GM12801 (cell line): Measurements from ENCODE around the gene GFOD2.

Source experiments
- TF ChIP-seq, protein P1 (sequence below): IDR thresholded peaks from one replicate; pipeline ENCODE4 v1.5.1; 2011; ENCODE audit warnings: control low read depth; ENCODE audit not compliant: insufficient read length; ENCODE audit errors: extremely low read depth

GFOD2 gene

DNA sequence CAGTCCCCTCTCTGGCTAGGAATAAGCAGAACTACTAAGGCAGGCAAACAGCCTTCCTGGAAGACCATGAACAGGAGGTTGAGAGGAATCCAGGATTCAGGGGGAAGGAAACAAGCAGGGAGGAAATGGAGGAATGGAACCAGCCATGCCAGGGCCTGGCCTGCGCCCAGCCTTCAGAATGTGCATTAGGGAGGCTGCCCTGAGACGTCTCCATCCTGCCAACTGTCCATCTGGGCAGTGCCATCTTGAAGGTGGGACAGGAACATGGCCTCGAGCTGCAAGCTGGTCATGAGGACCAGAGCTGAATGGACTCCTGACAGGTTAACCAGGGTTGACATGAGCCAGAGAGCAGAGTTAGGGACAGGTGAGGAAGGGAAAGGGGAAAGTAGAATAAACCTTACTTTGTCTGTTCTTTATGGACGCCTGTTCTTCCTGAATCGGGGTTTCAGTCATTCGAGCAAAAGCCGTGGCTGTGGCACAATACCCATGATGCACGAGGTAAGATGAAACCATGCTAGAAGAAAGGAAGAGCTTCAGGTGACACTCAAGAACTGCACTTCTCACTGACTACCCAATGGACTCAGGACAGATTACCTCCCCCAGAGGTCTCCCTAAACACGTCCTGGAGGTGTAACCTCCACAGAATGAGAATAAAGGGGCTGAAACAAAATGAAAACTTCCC, 12.1 kb upstream of the GFOD2 start:
- TF ChIP-seq, protein P1, sequence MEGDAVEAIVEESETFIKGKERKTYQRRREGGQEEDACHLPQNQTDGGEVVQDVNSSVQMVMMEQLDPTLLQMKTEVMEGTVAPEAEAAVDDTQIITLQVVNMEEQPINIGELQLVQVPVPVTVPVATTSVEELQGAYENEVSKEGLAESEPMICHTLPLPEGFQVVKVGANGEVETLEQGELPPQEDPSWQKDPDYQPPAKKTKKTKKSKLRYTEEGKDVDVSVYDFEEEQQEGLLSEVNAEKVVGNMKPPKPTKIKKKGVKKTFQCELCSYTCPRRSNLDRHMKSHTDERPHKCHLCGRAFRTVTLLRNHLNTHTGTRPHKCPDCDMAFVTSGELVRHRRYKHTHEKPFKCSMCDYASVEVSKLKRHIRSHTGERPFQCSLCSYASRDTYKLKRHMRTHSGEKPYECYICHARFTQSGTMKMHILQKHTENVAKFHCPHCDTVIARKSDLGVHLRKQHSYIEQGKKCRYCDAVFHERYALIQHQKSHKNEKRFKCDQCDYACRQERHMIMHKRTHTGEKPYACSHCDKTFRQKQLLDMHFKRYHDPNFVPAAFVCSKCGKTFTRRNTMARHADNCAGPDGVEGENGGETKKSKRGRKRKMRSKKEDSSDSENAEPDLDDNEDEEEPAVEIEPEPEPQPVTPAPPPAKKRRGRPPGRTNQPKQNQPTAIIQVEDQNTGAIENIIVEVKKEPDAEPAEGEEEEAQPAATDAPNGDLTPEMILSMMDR = no peak

DNA sequence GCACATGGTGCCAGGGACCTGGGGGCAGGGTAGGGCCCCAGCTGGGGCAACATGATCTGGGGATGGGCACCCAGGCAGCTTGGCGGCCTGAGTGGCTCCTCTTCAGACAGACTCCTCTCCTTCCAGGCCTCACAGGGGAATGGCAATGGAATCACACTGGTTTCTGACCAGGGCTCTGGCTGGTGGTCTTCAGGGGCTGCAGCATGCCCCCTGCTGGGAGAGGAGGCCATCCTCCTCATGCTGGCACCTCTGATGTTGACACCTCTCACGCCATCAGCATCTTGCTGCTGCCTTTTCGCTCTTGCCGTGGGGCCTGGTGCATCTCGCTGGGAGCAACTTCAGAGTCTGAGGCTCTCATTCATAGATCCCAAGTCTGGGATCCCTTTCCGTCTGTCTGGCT, 11.2 kb upstream of the GFOD2 start:
- TF ChIP-seq, protein P1 = no peak

DNA sequence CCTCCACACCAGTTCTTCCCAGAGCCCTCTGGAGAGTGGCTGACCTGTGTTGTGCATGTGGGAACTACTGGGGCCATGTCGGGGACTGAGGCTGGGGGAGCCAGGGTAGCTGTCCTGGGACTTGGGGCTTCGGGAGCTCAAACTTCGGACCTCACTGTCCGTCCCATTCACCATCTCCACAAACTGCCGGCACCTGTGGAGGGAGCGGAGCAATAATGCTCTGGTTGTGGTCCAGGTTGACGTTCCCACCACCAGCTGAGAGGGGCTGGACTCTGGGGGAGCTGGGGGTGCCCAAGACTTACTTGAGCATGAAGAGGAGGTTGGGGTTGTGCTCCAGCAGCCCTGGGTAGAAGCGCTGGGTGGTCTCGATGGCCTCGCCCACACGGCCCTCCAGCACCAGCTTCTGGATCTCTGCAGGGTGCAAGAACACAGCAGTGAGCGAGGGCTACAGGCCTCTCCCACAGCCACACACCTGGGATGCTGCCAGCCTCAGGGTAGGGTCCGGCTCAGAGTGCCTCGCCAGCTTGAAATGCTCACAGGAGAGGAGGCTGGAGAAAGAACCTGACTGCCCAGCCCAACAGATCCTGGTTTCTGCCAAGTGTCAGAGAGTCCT, 10.6 kb upstream of the GFOD2 start:
- TF ChIP-seq, protein P1 = no peak

DNA sequence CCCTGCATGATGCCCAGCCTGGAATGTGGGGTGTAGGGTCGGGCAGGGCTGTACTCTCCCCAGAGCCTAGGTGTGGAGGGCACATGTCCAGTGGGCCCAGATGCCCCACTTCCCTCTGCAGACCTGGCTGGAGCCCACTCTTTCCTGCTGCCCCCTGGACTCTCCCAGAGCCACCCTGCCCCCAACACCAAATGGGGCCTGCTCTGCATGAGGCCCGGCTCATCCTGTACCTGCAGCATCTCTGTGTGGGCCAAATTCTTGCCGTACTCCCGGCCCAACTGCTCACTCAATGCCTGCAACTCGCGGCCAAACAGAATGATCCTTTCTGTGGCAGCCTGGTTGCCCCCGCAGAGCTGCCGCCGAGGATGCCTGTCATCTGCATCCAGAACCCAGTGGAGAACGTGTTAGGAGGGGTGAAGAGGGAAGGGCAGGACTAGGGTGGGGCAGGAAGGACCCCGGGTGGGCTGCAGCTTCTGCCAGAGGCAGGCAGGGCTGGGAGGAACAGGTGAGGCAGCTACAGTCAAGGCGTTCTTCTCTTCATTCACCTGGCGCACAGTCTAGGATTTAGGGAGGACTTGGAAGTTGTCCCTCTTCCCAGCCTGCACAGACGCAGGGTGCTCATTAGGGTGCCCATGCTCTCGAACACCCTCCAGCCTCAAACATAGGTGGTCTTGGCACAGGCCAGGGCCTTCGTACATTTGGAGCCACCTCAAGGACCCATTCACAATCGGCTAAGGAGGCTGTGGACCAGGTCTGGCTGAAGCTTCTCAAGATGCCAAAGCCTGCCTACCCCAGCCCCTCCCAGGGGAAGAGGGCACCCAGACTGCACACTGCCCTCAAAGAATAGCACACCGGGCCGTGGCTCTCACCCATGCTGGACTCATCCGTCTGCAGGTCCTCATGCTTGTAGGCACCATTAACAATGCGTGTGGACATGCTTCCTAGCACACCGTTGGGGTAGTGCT, 8.7 kb upstream of the GFOD2 start:
- TF ChIP-seq, protein P1 = no peak

DNA sequence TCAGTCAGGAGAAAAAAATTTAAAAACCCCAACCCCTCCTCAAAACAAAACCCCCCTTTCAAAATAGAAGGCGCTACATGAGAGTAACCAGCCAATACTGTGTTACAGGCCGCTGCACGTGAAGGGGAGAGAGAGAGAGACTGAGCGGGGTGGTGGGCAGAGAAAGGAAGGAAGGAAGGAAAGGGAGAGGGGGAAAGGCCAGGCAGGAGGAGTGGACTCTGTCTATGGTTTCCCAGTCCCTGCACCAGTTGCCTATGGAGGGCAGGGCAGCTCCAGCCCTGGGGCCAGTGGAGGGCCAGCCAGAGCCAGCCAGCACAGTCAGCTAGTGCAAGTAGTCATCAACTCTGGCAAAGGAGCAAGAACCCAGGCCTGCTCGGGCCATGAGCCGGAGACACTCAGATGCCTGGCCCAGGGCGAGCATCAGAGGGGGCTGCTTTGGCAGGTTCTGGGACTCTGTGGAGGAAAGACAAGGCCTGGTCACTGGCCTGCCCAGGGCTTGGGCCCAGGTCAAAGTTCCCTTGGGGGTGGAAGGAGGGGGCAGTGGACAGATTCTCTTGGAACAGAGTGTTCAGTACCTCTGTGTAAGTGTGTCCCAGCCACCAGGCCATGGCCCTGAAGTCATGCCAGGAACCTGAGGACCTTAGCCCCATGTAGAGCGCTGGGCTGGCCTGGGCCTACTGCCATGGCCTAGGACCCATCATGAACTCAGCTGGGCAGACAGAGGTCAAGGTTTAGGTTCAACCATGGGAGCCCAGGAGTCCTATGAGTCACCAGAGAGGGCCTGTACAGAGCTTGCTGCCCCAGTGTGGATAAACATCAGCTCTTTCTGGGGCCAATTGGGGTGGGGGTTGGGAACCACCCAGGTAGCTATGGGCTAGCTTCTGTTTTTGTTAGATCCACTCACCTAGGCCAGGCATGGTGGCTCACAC, 7.3 kb upstream of the GFOD2 start:
- TF ChIP-seq, protein P1 = no peak

DNA sequence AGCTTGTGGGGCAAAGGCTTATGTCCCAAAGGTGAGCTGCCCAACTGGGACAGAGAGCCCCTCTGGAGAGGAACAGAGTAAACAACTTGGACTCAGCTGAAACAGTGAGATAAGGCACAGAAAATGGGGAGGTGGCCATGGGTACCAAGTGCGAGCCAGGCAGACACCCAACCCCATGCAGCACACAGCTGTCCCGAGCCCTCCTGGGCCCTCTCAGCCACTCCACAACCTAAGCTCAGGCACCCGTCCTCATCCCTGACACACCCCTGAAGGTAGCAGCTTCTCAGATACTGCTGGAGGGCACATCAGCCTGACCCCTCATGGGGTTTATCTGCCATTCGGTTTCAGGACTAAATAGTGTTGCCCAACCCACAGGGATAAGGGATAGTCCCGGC, 4.8 kb upstream of the GFOD2 start:
- TF ChIP-seq, protein P1 = no peak
